K562 treated with DMSO at 1 percent for 12 hours (cell line): ENCODE data around the gene OR51G2. TPM values are rescaled to one million over a fixed set of nuclear protein-coding genes. Genes with fewer than 3 reads are reported as not detected.

Experiments
- total RNA-seq: library from RNA; unstranded; fragments of 300-600 nt; gene quantifications from 2 replicates; pipeline ENCODE4 v1.2.3, GENCODE V29; 2022; ENCODE audit not compliant: insufficient read depth

The OR51G2 gene, protein sequence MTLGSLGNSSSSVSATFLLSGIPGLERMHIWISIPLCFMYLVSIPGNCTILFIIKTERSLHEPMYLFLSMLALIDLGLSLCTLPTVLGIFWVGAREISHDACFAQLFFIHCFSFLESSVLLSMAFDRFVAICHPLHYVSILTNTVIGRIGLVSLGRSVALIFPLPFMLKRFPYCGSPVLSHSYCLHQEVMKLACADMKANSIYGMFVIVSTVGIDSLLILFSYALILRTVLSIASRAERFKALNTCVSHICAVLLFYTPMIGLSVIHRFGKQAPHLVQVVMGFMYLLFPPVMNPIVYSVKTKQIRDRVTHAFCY
- not detected in 2 replicates for total RNA-seq

GRCh38 chr11:4919250-4919649, at the start of gene OR51G2:
Gene OR51G2, minus strand, starts transcription at chr11:4919350. Its CDS starts 3,687 bp downstream, at chr11:4915663.

DNA sequence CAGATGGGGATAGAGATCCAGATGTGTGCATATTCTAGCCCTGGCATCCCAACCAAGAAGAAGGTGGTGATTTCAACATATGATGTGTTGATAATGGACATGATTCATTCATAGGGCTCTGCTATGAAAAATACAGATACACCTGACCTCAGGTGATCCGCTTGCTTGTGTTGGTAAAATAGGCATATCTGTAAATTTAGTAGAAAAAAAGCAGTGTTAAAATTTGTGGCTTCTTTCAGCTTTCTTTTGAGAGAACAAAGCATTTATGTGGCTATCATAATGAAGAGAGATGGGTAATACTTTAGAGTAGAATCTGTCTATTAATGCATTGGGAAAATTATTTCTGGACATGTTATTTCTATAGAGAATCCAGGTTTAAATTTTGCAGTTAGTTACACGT, 36.5 kb upstream of the OR51G2 start, which contains the start of gene OR51A2:
OR51A2 (minus strand) TSS at position 101 of the 400 bp plus-strand sequence; CDS start at position 101, 0 bp downstream.

DNA sequence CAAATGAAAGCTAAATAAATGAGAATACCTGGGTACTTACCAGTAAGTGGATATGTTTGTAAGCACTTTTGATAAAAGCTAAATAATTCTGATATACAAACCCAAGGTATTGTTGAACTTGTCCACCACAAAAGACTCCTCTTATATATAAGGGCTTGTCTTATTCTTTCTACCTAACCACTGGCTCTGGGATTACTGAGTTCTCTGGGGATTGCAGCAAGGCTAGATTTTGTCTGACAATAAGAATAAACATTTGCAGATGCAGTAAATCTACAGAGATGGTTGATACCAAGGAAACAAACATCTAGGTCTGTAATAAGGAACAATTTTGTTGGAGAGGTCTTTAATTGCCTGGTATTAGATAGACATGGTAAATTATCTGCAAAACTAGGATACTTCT, 28.4 kb upstream of the OR51G2 start, which contains the start of gene OR51A4:
OR51A4 (minus strand) TSS at position 101 of the 400 bp plus-strand sequence. CDS start 505 bp downstream, outside the sequence.

GRCh38 chr11:4924239-4924638, 5.1 kb upstream of the OR51G2 start, which contains the start of gene OR51G1:
Gene OR51G1, minus strand, starts transcription at chr11:4924339. Its CDS starts 0 bp downstream, at chr11:4924339.

GRCh38 chr11:4903484-4903883, 15.7 kb downstream of the OR51G2 start, which contains the start of gene OR51A7:
Gene OR51A7, plus strand, starts transcription at chr11:4903783. Its CDS starts 3,587 bp downstream, at chr11:4907370.

DNA sequence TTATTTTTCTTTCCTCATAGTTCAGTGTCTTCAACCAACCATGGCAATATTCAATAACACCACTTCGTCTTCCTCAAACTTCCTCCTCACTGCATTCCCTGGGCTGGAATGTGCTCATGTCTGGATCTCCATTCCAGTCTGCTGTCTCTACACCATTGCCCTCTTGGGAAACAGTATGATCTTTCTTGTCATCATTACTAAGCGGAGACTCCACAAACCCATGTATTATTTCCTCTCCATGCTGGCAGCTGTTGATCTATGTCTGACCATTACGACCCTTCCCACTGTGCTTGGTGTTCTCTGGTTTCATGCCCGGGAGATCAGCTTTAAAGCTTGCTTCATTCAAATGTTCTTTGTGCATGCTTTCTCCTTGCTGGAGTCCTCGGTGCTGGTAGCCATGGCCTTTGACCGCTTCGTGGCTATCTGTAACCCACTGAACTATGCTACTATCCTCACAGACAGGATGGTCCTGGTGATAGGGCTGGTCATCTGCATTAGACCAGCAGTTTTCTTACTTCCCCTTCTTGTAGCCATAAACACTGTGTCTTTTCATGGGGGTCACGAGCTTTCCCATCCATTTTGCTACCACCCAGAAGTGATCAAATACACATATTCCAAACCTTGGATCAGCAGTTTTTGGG, 37.2 kb downstream of the OR51G2 start, which contains the start of gene OR51T1:
OR51T1 (plus strand) TSS at position 41 of the 641 bp plus-strand sequence; CDS start at position 41, 0 bp downstream.

Other genes starting within 250 kb of the OR51G2 start
- gene OR51E2, start 221.5 kb downstream of the OR51G2 start, total RNA-seq: not detected in 2 replicates
- gene MMP26, start 214.6 kb downstream of the OR51G2 start, total RNA-seq: not detected in 2 replicates
- not detected in 2 replicates for gene OR51F1, start 149.4 kb downstream of the OR51G2 start, total RNA-seq
- gene OR52R1, start 115.0 kb downstream of the OR51G2 start, total RNA-seq: not detected in 2 replicates
- not detected in 2 replicates for gene OR51F2, start 98.0 kb downstream of the OR51G2 start, total RNA-seq
- not detected in 2 replicates for gene OR51S1, start 70.1 kb downstream of the OR51G2 start, total RNA-seq
- not detected in 2 replicates for gene OR51T1, start 37.5 kb downstream of the OR51G2 start, total RNA-seq
- gene OR51A7, start 15.6 kb downstream of the OR51G2 start, total RNA-seq: not detected in 2 replicates
- not detected in 2 replicates for gene OR51G1, start 5.0 kb upstream of the OR51G2 start, total RNA-seq
- gene OR51A4, start 28.3 kb upstream of the OR51G2 start, total RNA-seq: not detected in 2 replicates
- not detected in 2 replicates for gene OR51A2, start 36.4 kb upstream of the OR51G2 start, total RNA-seq
- gene OR51L1, start 75.5 kb upstream of the OR51G2 start, total RNA-seq: not detected in 2 replicates
- gene OR52J3, start 127.2 kb upstream of the OR51G2 start, total RNA-seq: not detected in 2 replicates
- gene OR52E2, start 140.3 kb upstream of the OR51G2 start, total RNA-seq: not detected in 2 replicates
- not detected in 2 replicates for gene OR52E1, start 150.2 kb upstream of the OR51G2 start, total RNA-seq
- 0.20 TPM in 1 of 2 replicates, not detected in the other for gene OR52A5, start 219.0 kb upstream of the OR51G2 start, total RNA-seq
- gene OR52A1, start 235.4 kb upstream of the OR51G2 start, total RNA-seq: not detected in 2 replicates